Endothelial cell of umbilical vein (primary cell): Measurements from ENCODE around the gene RRP1. TPM values are rescaled to one million over a fixed set of nuclear protein-coding genes. Genes with fewer than 3 reads are reported as not detected.

Experiments used
- BruUV-seq: library from RNA; stranded (reverse); fragments of 400-500 nt; replicated peaks from 2 replicates; lab custom pipeline; 2021; lab: Mats Ljungman, UMichigan
- CTCF ChIA-PET: fragments of 300-600, 350-600 bp; sonication (Branson Sonifier 250); formaldehyde crosslinking; loops from one replicate; lab custom pipeline; 2021; ENCODE audit warnings: antibody characterized with exemption, inconsistent platforms; lab: Charles Lee
- POLR2A ChIA-PET: fragments of 300-600, 350-600 bp; sonication (Branson Sonifier 250); formaldehyde crosslinking; loops from one replicate; lab custom pipeline; 2021; ENCODE audit warnings: antibody characterized with exemption, inconsistent platforms; lab: Charles Lee
- DNase-seq: peaks from one replicate; pipeline ENCODE4 v3.0.0-alpha.2; 2011; ENCODE audit warnings: low read depth, low spot score
- FAIRE-seq: peaks from 2 replicates; lab custom pipeline; 2011; peaks lifted over from hg19 to GRCh38; lab: Jason Lieb, UNC
- H2AFZ ChIP-seq: 2 replicates; pipeline ENCODE4 v1.6.0; 2012; ENCODE audit warnings: low read depth, low read length, control low read depth, inconsistent platforms
- H3K27ac ChIP-seq: 2 replicates; pipeline ENCODE4 v1.5.1; 2011; ENCODE audit warnings: low read depth, mild to moderate bottlenecking, control low read depth, low read length, moderate library complexity; ENCODE audit not compliant: insufficient read depth
- H3K27me3 ChIP-seq, 2 experiments: 2 replicates each; pipeline versions ENCODE4 v1.6.0 to v1.6.1; 2011; ENCODE audit warnings: low read length in 2 of 2, mixed read lengths in 1 of 2; ENCODE audit not compliant: control insufficient read depth in 2 of 2, insufficient read depth in 2 of 2
- H3K36me3 ChIP-seq, 2 experiments: 2 replicates in 1 of 2; 3 replicates in 1 of 2; pipeline ENCODE4 v1.5.1; 2011; ENCODE audit warnings: low read length in 2 of 2, mild to moderate bottlenecking in 1 of 2, moderate library complexity in 1 of 2; ENCODE audit not compliant: control insufficient read depth in 2 of 2, insufficient read depth in 2 of 2; ENCODE audit errors: extremely low read depth in 1 of 2
- H3K4me1 ChIP-seq: 3 replicates; pipeline ENCODE4 v1.5.1; 2011; ENCODE audit warnings: mild to moderate bottlenecking, low read length; ENCODE audit not compliant: control insufficient read depth, insufficient read depth; ENCODE audit errors: extremely low read depth
- H3K4me2 ChIP-seq: 2 replicates; pipeline ENCODE4 v1.6.1; 2011; ENCODE audit warnings: low read length, control low read depth, mixed read lengths; ENCODE audit not compliant: insufficient read depth
- H3K4me3 ChIP-seq, 3 experiments: fragments of 200-600 bp in 1 of 3; sonication (generic), shearing (Covaris generic) in 1 of 3; replicated peaks in 1 of 3; 2 replicates each; pipeline ENCODE4 v1.5.1; 2011 to 2016; ENCODE audit warnings: control low read depth in 3 of 3, low read length in 3 of 3, mild to moderate bottlenecking in 2 of 3, inconsistent platforms in 1 of 3, low read depth in 1 of 3, moderate library complexity in 1 of 3; ENCODE audit not compliant: insufficient read depth in 1 of 3
- H3K79me2 ChIP-seq: 2 replicates; pipeline ENCODE4 v1.6.0; 2012; ENCODE audit warnings: low read length, inconsistent platforms; ENCODE audit not compliant: control insufficient read depth, insufficient read depth
- H3K9ac ChIP-seq: replicated peaks from 2 replicates; pipeline ENCODE3; 2011; ENCODE audit warnings: low read length, control low read depth; ENCODE audit not compliant: insufficient read depth; ENCODE audit errors: extremely low read depth
- H3K9me1 ChIP-seq: replicated peaks from 3 replicates; pipeline ENCODE4 v1.6.0; 2011; ENCODE audit warnings: mild to moderate bottlenecking, low read length; ENCODE audit not compliant: control insufficient read depth, insufficient read depth; ENCODE audit errors: extremely low read depth
- H3K9me3 ChIP-seq: replicated peaks from 2 replicates; pipeline ENCODE4 v1.5.1; 2012; ENCODE audit warnings: low read length, inconsistent platforms; ENCODE audit not compliant: control insufficient read depth, insufficient read depth
- H4K20me1 ChIP-seq: replicated peaks from 2 replicates; pipeline ENCODE3; 2011; ENCODE audit warnings: mild to moderate bottlenecking, low read length; ENCODE audit not compliant: control insufficient read depth, insufficient read depth; ENCODE audit errors: extremely low read depth
- EZH2 ChIP-seq: IDR thresholded peaks from 2 replicates; pipeline ENCODE4 v1.6.1; 2012; ENCODE audit warnings: borderline replicate concordance, low read depth, mild to moderate bottlenecking, moderate library complexity, low read length, inconsistent platforms; ENCODE audit not compliant: severe bottlenecking
- FOS ChIP-seq: IDR thresholded peaks from 2 replicates; pipeline ENCODE4 v1.6.1; 2011; ENCODE audit warnings: mild to moderate bottlenecking, low read length, moderate library complexity, borderline replicate concordance; ENCODE audit not compliant: insufficient read depth
- GATA2 ChIP-seq: IDR thresholded peaks from 2 replicates; pipeline ENCODE4 v1.7.0; 2011; ENCODE audit warnings: low read depth, mild to moderate bottlenecking, moderate library complexity, mixed read lengths, low read length; ENCODE audit not compliant: insufficient read length, insufficient read depth
- JUN ChIP-seq: IDR thresholded peaks from 2 replicates; pipeline ENCODE4 v1.6.1; 2011; ENCODE audit warnings: borderline replicate concordance, low read depth; ENCODE audit not compliant: insufficient read length, insufficient read depth
- MYC ChIP-seq: IDR thresholded peaks from one replicate; pipeline ENCODE4 v1.6.1; 2011; ENCODE audit warnings: mild to moderate bottlenecking, low read depth, low read length
- POLR2A ChIP-seq: IDR thresholded peaks from 2 replicates; pipeline ENCODE4 v1.6.1; 2012; ENCODE audit warnings: low read depth, mild to moderate bottlenecking, control low read depth, low read length
- POLR2AphosphoS5 ChIP-seq: IDR thresholded peaks from 2 replicates; pipeline ENCODE4 v1.6.1; 2012; ENCODE audit warnings: low read depth, mild to moderate bottlenecking, control low read depth, low read length, moderate library complexity; ENCODE audit not compliant: insufficient read depth
- dilution Hi-C: fragments of 300-500 bp; cut with MboI; formaldehyde crosslinking; loops from one replicate; pipeline ENCODE4 v1.15.0; 2019; ENCODE audit warnings: low sequenced_read_pairs; ENCODE audit not compliant: extremely low pct_ligation_motif_present
- intact Hi-C: fragments of 100-400 bp; cut with micrococcal nuclease; formaldehyde crosslinking; loops from one replicate; pipeline ENCODE4 v1.10.0; 2022
- polyA plus RNA-seq, 4 experiments: library from polyadenylated mRNA; depleted of rRNA in 3 of 4; stranded (reverse) in 3 of 4; unstranded in 1 of 4; fragments of >200 nt; gene quantifications; 2 replicates each; pipeline versions ENCODE4 v1.2.1 to v1.2.3, GENCODE V29; 2011 to 2012; ENCODE audit warnings: missing spikeins in 1 of 4
- total RNA-seq: library from RNA; stranded (reverse); gene quantifications from 2 replicates; pipeline ENCODE4 v1.2.3, GENCODE V29; 2021
- TF ChIP-seq, protein P1 (sequence below), 2 donors: IDR thresholded peaks; 1 replicate in 1 of 2; 2 replicates in 1 of 2; pipeline ENCODE4 v1.5.1; 2011; ENCODE audit warnings: low read length in 2 of 2, mild to moderate bottlenecking in 2 of 2, moderate library complexity in 2 of 2, control low read depth in 1 of 2, inconsistent platforms in 1 of 2, low read depth in 1 of 2; ENCODE audit not compliant: insufficient read depth in 1 of 2; ENCODE audit errors: extremely low read depth in 1 of 2
- TF ChIP-seq, protein P2 (sequence below): IDR thresholded peaks from 2 replicates; pipeline ENCODE4 v1.6.1; 2011; ENCODE audit not compliant: insufficient read depth, insufficient read length

RRP1 gene
- total and polyA plus RNA-seq, 2 donors (not counting 3 experiments of a cell fraction or from before 2014, with no cell fraction given): 15.2 to 36.3 TPM

DNA sequence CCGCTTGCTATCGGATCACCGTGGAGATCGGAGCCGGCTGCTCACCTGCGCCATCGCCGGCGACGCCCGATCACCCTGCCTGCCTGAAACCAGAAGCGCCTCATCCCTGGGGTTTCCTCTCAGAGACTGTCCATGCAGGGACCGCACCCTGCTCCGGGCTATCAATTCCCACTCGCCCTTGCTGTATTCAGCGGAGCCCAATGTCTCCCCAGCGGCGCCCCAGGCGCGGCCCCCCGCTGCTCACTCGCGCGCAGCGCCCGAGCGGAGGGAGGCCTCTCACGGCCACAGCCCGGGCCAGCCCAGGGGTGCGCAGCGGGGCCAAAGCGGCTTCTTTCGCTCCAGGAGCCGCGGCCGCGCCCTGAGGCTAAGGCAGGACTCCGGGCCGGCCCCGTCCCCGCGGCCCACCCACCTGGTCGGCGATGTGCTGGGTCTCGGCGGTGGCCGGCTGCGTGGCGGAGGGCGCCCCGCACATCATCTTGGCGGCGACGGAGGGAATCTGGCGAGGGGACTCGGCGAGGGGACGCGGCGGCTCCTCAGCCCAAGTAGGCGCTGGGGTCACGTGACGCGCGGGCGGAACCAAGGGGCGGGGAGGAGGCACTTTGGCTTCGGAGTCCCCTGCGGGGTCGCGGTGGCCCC is 13.5 kb upstream of the RRP1 start, which contains the start of gene CSTB:
Gene CSTB, minus strand, starts transcription at position 514 of the 636 bp plus-strand sequence. Its CDS starts 39 bp downstream, at position 475.
- Histone ChIP-seq H2AFZ (peak within 1 kb of the TSS; percentile 45), H3K4me2 (peak within 1 kb of the TSS; percentile 94), H3K27ac (peak within 1 kb of the TSS; percentile 51), H3K9me3 (no peaks in the 10 kb centered on the region), H3K9me1 (no peaks in the 10 kb centered on the region), H3K27me3 (peaks cover 2% of the 10 kb centered on the region in 2 experiments), H3K4me1 (peaks cover 12% of the 10 kb centered on the region), H3K4me3 (peak within 1 kb of the TSS; percentile 64 to 82 (median 72)), H3K36me3 (peaks cover 3 to 10% of the 10 kb centered on the region in 2 experiments), H3K79me2 (peaks cover 18% of the 10 kb centered on the region), H4K20me1 (no peaks in the 10 kb centered on the region), H3K9ac (peak within 1 kb of the TSS; percentile 52)
- TF ChIP-seq, protein P1, sequence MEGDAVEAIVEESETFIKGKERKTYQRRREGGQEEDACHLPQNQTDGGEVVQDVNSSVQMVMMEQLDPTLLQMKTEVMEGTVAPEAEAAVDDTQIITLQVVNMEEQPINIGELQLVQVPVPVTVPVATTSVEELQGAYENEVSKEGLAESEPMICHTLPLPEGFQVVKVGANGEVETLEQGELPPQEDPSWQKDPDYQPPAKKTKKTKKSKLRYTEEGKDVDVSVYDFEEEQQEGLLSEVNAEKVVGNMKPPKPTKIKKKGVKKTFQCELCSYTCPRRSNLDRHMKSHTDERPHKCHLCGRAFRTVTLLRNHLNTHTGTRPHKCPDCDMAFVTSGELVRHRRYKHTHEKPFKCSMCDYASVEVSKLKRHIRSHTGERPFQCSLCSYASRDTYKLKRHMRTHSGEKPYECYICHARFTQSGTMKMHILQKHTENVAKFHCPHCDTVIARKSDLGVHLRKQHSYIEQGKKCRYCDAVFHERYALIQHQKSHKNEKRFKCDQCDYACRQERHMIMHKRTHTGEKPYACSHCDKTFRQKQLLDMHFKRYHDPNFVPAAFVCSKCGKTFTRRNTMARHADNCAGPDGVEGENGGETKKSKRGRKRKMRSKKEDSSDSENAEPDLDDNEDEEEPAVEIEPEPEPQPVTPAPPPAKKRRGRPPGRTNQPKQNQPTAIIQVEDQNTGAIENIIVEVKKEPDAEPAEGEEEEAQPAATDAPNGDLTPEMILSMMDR (IDR thresholded peaks at IDR 0.05; ENCODE audit: extremely low read depth in 1 of 2, insufficient read depth in 1 of 2, low read depth in 1 of 2, low read length in 2 of 2): no peak
- TF ChIP-seq POLR2AphosphoS5: peak; percentile 87
- no peak for TF ChIP-seq MYC
- peak; percentile 83 for TF ChIP-seq POLR2A
- no peak for TF ChIP-seq GATA2
- TF ChIP-seq FOS: no peak
- no peak for TF ChIP-seq EZH2
- TF ChIP-seq, protein P2, sequence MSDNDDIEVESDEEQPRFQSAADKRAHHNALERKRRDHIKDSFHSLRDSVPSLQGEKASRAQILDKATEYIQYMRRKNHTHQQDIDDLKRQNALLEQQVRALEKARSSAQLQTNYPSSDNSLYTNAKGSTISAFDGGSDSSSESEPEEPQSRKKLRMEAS: peak; percentile 58
- TF ChIP-seq JUN: no peak
- ChIA-PET CTCF (no interaction called here), POLR2A (no interaction called here)
- DNase-seq: peak; percentile 68
- TSS peak; percentile 42 for BruUV-seq
- intact Hi-C loops: loop anchor here (10.0 kb wide), 1 partner anchor 111 kb away; no protein-coding TSS in a partner anchor
- dilution Hi-C loops: no loop called here
- peak; percentile 38 for FAIRE-seq
